ENCODE measurements around the gene CRYBA4. TPM values are rescaled to one million over a fixed set of nuclear protein-coding genes. Genes with fewer than 3 reads are reported as not detected.

The CRYBA4 gene
- total and polyA plus RNA-seq, 9 donors: 0.59 TPM; not detected in 8

GRCh38 chr22:26581633-26582168 is 40.1 kb upstream of the CRYBA4 start:
- 95 to 98% (median 97%) methylated on average over 8 of the region's 8 CpGs for WGBS, 3 donors
- intact Hi-C loops (cut with DNase I): loop anchor here in 1 of 4 donors (10.0 kb wide), 1 partner anchor 97 kb away; the partner anchor contains the start of genes HPS4 and SRRD
- no peaks in the 10 kb centered on the region for H3K4me1 ChIP-seq (ENCODE audit: insufficient read depth)

DNA sequence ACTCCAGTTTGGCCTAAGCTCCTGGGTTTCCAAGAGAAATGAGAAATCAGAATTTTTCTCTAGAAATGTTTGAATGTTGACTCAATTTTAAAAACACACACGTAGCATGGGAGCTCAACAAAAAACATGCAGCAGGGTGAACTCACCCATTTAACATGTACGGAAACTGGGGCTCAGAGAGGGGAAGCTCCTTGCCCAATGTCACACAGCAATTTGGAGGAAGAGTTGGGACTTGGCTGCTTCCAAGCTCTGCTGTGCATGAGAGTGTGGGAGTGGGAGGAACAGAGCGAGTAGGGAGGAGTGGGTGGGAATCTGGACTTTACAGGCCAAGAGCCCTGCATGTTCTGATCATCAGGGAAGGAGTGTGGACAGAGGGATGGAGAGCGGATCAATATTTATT is 37.8 kb upstream of the CRYBA4 start:
- Histone ChIP-seq H3K36me3 (no peaks in the 10 kb centered on the region), H3K27me3 (no peaks in the 10 kb centered on the region), H3K27ac (no peak overlapping the region), H3K9me3 (no peaks in the 10 kb centered on the region), H3K4me3 (no peak overlapping the region), H3K4me1 (ENCODE audit: insufficient read depth) (no peaks in the 10 kb centered on the region)
- 54 to 57% (median 55%) methylated on average over 4 of the region's 4 CpGs for WGBS, 3 donors
- DNase-seq: no peak
- intact Hi-C loops (cut with DNase I): loop anchor here in 1 of 4 donors (10.0 kb wide), 1 partner anchor 99 kb away; the partner anchor contains the start of genes HPS4 and SRRD
- TF ChIP-seq, protein P1, sequence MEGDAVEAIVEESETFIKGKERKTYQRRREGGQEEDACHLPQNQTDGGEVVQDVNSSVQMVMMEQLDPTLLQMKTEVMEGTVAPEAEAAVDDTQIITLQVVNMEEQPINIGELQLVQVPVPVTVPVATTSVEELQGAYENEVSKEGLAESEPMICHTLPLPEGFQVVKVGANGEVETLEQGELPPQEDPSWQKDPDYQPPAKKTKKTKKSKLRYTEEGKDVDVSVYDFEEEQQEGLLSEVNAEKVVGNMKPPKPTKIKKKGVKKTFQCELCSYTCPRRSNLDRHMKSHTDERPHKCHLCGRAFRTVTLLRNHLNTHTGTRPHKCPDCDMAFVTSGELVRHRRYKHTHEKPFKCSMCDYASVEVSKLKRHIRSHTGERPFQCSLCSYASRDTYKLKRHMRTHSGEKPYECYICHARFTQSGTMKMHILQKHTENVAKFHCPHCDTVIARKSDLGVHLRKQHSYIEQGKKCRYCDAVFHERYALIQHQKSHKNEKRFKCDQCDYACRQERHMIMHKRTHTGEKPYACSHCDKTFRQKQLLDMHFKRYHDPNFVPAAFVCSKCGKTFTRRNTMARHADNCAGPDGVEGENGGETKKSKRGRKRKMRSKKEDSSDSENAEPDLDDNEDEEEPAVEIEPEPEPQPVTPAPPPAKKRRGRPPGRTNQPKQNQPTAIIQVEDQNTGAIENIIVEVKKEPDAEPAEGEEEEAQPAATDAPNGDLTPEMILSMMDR (IDR thresholded peaks at IDR 0.05): no peak
- TF ChIP-seq POLR2A (IDR thresholded peaks at IDR 0.05) (no peak), EP300 (IDR thresholded peaks at IDR 0.05) (no peak)

More at GRCh38 chr22:26581633-26582168, 40.1 kb upstream of the CRYBA4 start:
- no peak for DNase-seq
- Histone ChIP-seq H3K4me3 (no peak overlapping the region), H3K27ac (no peak overlapping the region), H3K27me3 (no peaks in the 10 kb centered on the region), H3K9me3 (no peaks in the 10 kb centered on the region), H3K36me3 (no peaks in the 10 kb centered on the region)
- TF ChIP-seq EP300 (IDR thresholded peaks at IDR 0.05): no peak
- no peak for TF ChIP-seq POLR2A (IDR thresholded peaks at IDR 0.05)

DNA sequence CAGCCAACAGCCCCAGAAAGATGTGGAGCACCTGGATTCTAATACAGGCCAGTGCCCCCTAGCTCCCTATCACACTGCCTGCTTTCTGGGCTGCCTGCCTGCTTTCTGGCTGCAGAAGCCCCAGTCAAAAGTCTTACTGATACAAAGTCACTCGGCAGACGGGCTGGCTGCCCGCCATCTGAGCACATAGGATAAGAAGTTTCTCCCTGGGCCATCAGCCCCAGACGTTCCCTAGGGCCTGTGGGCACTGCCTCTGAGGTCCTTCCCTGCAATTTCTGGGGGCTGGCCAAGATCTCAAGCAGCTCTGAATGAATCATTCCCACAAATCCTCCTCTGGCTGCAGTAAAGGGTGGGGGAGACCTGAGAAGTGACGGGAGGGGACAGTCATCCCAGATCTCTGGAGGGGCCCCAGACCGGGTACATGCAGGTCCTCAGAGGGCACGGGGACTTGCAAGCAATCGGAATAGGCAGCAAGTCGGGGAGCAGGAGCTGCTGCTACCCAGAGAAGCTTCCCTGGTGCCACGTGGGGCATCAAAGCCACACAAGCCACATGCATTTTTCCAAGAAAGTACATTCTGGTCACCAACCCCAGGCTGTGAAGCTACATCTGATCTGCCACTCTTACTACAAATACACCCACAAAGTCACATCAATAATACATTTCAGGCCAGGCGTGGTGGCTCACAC is 36.5 kb upstream of the CRYBA4 start:
- H3K36me3 ChIP-seq: no peaks in the 10 kb centered on the region
- no peak overlapping the region for H3K27ac ChIP-seq
- no peaks in the 10 kb centered on the region for H3K27me3 ChIP-seq
- WGBS, 3 donors: 35 to 50% (median 47%) methylated on average over 11 of the region's 11 CpGs
- no peaks in the 10 kb centered on the region for H3K4me1 ChIP-seq (ENCODE audit: insufficient read depth)
- intact Hi-C loops (cut with DNase I): loop anchor here in 1 of 4 donors (10.0 kb wide), 1 partner anchor 100 kb away; the partner anchor contains the start of genes HPS4 and SRRD
- H3K4me3 ChIP-seq: no peak overlapping the region
- DNase-seq: peak; percentile 37 to 62 (median 47)
- H3K9me3 ChIP-seq: no peaks in the 10 kb centered on the region
- TF ChIP-seq EP300 (IDR thresholded peaks at IDR 0.05) (no peak), POLR2A (IDR thresholded peaks at IDR 0.05) (no peak)
- TF ChIP-seq, protein P1 (IDR thresholded peaks at IDR 0.05): no peak

DNA sequence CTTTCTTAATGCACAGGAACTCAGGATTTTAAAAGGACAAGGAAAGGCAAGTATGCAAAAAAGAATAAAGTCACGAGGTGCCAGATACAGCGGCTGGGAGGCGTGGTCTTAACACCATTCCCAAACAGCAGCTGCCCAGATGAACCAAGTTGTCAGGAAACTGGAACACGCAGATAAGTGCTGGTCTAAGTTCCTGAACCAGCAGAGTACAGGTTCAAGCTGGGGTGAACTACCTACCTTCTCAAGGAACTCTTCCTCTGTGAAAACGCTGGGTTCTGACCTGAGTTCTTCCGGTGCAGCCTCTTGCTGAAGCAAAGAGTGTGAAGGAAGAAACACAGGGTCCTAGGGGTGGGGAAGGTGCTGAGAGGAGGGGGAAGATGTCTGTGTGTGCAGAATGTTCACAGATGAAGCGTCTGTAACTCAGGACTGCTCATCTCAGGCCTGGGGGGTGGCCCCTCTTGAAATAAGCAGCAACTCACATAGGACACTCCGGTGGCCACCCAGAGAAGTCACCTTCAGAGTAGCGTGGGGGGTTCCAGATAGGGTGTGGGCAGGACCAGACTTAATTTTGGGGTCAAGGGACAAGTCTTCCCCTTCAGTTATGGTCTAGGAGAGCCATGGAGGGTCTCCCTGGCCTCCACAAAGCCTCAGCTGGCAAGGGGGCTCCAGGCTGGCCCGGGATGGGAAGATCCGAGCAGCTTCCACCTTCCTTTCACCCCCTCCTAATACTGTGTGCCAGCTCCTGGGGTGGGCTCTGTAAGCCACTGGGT is 35.0 kb upstream of the CRYBA4 start:
- H3K27ac ChIP-seq: no peak overlapping the region
- intact Hi-C loops (cut with DNase I): loop anchor here in 1 of 4 donors (10.0 kb wide), 1 partner anchor 102 kb away; the partner anchor contains the start of genes HPS4 and SRRD
- no peaks in the 10 kb centered on the region for H3K27me3 ChIP-seq
- no peaks in the 10 kb centered on the region for H3K36me3 ChIP-seq
- no peak for DNase-seq
- 69 to 73% (median 73%) methylated on average over 11 of the region's 11 CpGs for WGBS, 3 donors
- no peak overlapping the region for H3K4me3 ChIP-seq
- TF ChIP-seq POLR2A (IDR thresholded peaks at IDR 0.05): no peak
- TF ChIP-seq, protein P1 (IDR thresholded peaks at IDR 0.05): no peak
- peaks cover 2% of the 10 kb centered on the region for H3K4me1 ChIP-seq (ENCODE audit: insufficient read depth)
- H3K9me3 ChIP-seq: no peaks in the 10 kb centered on the region
